HK-2 (cell line): ENCODE measurements around the gene PNLIPRP2.
A peak's percentile ranks its signal among the peaks of the same experiment; 100 is the strongest.

Source experiments
- DNase-seq: peaks from one replicate; pipeline ENCODE4 v3.0.0-alpha.2; 2018; ENCODE audit not compliant: unreplicated experiment

PNLIPRP2 gene

DNA sequence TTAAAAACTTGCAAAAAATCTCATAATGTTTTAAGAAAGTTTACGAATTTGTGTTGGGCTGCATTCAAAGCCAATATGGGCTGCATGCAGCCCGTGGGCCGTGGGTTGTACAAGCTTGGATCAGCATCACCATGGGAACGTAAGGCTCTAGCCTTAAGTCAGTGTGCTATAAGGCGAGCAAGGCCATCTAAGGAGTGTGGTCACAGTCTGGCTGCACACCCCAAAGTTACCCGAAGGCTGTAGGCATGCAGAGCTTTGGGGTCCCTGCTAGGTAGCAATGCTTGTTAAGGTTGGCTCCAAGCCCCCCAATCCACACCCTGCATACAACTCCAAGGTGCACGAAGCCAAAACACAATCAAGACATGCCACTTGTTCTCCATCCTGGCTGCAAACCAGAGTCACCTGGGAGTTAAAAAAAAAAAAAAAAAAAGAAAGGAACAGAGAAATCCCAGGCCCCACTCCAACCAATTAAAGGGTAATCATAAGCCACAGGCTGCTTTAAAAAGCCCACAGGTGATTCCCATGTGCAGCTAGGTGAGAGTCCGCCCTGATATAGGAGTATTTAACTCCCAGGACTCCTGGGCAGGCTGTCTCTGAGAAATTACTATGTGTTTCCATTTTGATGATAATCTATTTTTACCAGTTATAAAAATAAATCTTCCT, 8.5 kb upstream of the PNLIPRP2 start:
- DNase-seq: no peak

DNA sequence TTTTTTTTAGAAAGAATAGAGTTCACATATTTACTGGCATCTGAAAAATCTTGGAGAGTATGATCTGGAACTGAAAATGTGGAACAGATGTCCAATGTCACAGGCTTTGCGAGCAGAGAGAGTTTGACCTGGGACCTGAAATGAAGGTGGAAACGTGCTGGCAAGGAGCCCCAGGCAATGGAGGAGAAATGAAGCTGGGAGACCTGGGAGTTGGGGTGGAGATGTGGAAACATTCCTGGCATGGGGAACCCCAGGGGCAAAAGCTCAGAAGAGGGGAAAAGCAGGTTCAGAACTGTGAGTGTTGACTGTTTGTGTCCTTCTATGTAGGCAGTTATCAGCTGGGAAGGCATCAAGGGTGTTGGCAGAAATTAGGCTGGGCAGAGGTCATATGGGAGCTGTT, 7.3 kb upstream of the PNLIPRP2 start:
- no peak for DNase-seq

- DNase-seq: no peak
These were observed 6.0 kb upstream of the PNLIPRP2 start for GRCh38 chr10:116614796-116615195.

- no peak for DNase-seq
These were observed 5.5 kb upstream of the PNLIPRP2 start for GRCh38 chr10:116615199-116615776.

- DNase-seq: no peak
These were observed 723 bp downstream of the PNLIPRP2 start for GRCh38 chr10:116621476-116621875.

GRCh38 chr10:116621934-116622655, 1.3 kb downstream of the PNLIPRP2 start:
- DNase-seq: no peak

GRCh38 chr10:116625845-116626244, 5.1 kb downstream of the PNLIPRP2 start:
- DNase-seq: no peak

DNA sequence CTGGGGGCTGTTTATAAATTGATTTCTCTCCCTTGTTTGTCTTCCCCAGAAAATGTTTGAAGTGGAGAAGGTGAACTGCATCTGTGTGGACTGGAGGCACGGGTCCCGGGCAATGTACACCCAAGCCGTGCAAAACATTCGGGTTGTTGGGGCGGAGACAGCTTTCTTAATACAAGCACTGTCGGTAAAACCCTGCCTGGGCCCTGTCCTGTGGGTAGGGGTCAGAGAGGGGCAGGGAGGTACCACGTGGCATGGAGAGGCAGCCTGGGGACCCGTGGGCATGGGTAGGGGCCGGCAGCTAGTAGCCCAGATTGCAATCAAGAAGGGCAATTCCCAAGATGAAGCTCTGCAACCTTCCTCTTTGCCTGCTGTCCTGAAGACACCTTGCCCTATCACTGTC, 6.1 kb downstream of the PNLIPRP2 start:
- no peak for DNase-seq

GRCh38 chr10:116627386-116627933, 6.7 kb downstream of the PNLIPRP2 start:
- DNase-seq: peak; percentile 41

GRCh38 chr10:116629340-116629739, 8.6 kb downstream of the PNLIPRP2 start:
- no peak for DNase-seq

GRCh38 chr10:116630020-116630419, 9.3 kb downstream of the PNLIPRP2 start:
- DNase-seq: no peak

DNA sequence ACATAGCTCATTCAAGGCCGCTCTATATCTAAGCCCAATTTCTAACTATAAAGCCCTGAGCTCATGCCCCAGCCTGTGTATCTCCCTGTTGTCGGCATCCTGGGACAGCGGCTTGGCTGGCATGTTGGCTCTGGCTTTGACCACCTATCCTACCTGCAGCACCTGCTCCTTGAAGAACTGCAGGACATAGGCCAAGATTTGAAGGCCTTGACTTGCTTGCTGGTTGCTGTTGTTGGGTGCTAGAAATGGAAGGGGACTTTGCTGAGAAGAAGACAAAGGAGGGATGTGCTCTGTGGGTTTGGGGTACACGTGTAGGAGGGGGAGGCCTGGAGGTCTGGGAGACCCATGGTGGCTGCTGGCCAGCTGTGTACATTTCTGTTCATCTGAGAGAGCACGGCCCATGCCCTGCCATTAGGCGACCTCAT, 11.1 kb downstream of the PNLIPRP2 start:
- no peak for DNase-seq

GRCh38 chr10:116632596-116633215, 12.0 kb downstream of the PNLIPRP2 start:
- DNase-seq: no peak

GRCh38 chr10:116633216-116633600, 12.5 kb downstream of the PNLIPRP2 start:
- DNase-seq: no peak

DNA sequence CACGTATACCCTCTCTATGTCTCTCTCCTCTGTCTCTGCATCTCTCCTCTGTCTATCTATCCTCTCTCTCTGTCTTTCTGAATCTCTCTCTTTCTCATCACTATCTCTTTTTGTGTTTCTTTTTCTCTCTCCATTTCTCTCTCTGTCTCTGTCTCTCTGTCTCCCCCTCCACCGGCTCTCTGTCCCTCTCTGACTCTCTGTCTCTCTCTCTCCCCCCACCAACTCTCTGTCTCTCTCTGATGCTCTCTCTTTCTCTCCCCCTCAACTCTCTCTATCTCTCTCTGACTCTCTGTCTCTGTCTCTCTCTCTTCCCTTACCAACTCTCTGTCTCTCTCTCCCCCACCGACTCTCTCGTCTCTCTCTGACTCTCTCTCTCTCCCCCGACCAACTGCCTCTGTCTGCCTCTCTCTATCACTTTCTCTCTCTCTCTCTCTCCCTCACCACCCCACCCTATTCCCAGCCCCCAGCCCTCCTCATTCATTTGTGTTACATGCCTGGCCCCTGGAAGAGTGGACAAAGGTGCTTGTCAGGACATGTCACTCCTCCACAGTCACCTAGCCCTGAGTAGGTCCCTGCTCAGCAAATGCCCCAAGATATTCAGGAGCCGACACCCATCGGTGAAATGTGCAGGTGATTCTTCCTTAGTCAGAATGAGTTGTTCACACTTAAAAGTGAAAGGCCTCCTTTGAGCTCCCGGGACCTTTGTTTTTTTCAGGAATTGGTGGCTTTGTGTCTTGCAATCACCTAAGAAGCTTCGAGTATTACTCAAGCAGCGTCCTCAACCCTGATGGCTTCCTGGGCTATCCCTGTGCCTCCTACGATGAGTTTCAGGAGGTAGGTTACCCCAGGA, 13.6 kb downstream of the PNLIPRP2 start:
- no peak for DNase-seq

DNA sequence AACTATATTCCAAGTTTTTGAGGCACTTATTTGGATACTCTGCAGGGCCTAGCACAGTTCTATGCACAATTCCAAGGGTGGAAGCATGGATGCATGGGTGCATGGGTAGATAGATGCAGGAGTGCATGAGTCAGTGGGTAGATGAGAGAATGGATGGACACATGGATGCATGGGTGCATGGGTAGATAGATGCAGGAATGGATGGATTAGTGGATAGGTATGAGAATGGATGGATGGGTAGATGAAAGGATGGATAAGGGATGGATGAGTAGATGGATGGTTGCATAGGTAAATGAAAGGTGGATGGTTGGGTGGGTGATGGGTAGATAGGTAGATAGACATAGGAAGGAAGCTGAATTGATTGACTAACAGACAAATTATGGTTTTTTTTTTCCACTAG, 15.6 kb downstream of the PNLIPRP2 start:
- DNase-seq: no peak

DNA sequence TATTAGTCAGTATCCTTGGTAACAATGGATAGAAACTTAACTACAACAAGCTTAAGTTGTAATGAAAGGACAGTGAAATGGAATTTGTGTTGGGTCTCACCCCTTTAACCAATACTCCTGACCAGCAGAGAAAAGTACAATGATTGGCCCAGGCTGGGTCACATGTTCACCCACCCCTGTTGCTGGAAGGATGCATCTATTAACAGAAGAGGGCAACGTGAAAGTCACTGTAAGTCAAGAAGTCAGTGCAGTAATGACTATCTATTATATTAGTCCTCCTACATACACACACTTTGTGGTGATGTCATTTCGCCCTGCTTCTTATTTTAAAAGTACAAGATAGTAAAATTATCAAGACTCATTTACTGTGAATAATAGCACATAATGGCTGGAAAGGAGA, 16.2 kb downstream of the PNLIPRP2 start:
- no peak for DNase-seq

- no peak for DNase-seq
These were observed 17.1 kb downstream of the PNLIPRP2 start for GRCh38 chr10:116637830-116638229.

- DNase-seq: no peak
These were observed 25.7 kb downstream of the PNLIPRP2 start for GRCh38 chr10:116646502-116646901.

- no peak for DNase-seq
These were observed 28.1 kb downstream of the PNLIPRP2 start for GRCh38 chr10:116648903-116649302.

DNA sequence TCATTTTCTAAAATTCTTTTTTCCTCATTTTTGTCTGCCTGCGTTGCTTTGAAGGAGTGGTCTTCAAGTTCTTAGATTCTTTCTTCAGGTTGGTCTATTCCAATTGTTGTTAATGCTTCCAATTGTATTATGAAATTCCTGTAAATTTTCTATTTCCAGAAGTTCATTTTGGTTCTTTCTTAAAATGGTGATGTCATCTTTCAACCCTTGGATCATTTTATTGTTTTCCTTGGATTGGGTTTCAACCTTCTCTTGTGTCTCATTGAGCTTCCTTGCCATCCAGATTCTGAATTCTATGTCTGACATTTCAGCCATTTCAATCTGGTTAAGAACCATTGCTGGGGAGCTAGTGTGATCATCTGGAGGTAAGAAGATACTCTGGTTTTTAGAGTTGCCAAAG, 33.1 kb downstream of the PNLIPRP2 start:
- DNase-seq: no peak

DNA sequence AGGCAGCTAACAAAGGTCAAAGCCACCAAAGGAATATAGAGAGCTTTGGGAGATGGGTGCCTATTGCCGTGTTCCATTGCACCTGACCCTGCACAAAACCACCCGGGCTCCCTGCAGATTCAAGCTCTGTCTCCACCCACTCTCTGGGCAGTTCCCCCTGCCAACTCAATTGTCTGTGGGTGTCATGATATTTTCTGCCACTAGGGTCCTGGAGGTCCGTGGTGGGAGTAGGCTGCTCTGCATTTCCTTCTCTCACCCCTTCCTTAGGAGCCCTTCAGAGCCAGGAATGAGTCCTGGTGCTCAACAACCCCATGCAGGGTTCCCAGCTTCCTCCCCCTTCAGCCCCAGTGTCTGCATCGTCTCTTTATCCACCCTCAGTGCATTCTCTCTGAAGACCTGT, 34.1 kb downstream of the PNLIPRP2 start:
- DNase-seq: no peak
